GM19438 (cell line): ENCODE data around the gene SUGCT.
"Not testable (repeated sequence)": the region's sequence is repeated elsewhere in the genome, so short reads cannot be mapped to it uniquely, and the experiment has no call there.

ENCODE experiments used
- ATAC-seq: cut with Tn5 transposase; IDR thresholded peaks from one replicate; pipeline ENCODE4 v1.9.1; 2021; ENCODE audit warnings: low read depth; ENCODE audit not compliant: unreplicated experiment

The SUGCT gene

DNA sequence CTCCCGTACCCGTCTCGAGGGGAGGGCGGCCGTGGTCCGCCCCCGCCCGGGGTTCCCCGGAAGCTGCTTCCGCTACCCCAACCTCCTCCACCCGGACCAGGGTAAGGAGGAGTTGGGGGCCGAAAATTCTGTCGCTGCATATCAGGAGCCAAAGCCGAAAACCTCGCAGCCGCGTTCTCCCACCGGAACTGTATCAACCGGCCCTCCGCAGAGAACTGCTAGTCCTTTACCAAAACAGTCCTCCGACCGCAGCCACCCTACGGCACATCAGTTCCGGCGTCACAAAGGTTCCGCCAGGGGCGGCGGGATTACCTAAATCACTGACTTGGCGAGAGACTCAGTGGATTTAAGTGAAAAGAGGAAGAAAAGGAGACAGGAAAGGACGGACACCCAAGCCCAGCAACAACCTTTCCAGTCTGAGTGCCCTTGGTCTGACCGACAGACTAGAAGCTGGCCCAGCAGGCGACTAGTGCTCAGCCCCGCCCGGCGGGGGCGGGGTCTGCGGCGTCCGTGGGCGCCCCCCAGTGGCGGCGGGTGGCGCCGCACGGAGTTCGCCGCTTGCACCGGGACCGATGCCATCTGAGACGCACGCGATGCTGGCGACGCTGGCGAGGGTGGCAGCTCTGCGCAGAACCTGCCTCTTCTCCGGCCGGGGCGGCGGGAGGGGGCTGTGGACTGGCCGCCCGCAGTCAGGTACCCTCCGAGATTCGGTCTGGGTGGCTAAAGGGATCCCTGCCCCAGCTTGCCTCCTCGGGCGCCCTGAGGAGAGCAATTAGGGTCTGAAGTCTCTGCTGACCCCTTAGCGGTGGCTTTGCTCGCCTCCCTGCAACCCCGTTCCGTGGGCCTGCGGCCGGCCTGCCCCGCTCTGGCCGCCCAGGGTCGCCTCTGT lies at the start of gene SUGCT, which contains the start of gene MPLKIP:
Gene SUGCT, plus strand, starts transcription at position 578 of the 889 bp plus-strand sequence.
Gene MPLKIP, minus strand, starts transcription at position 195 of the 889 bp plus-strand sequence. Its CDS starts 55 bp downstream, at position 140.
- ATAC-seq = peak; percentile 88

- no peak for ATAC-seq
Measured at GRCh38 chr7:40092182-40092581, 42.6 kb upstream of the SUGCT start.

DNA sequence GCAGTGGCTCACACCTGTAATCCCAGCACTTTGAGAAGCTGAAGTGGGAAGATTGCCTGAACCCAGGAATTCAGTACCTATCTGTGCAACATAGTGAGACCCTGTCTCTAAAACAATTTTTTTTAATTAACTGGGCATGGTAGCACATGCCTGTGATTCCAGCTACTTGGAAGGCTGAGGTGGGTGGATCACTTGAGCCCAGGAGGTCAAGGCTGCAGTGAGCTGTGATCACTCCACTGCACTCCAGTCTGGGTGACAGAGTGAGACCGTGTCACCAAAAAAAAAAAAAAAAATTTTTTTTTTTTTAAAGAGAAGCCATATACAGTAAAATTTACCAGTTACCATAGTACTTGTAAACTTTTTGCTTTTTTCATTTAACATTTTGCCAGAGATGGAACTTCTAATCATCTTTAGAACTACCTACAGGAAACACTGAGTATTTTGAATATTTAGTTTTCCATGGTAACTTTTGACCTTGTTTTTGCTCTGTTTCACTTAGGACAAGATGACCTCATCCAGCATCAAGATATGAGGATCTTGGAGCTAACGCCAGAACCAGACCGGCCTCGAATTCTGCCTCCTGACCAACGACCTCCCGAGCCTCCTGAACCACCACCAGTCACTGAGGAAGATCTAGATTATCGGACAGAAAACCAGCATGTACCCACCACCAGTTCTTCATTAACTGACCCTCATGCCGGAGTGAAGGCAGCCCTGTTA lies 41.0 kb upstream of the SUGCT start:
- ATAC-seq = no peak

- ATAC-seq = no peak
Measured at GRCh38 chr7:40095230-40095629, 39.6 kb upstream of the SUGCT start.

- no peak for ATAC-seq
Measured at GRCh38 chr7:40095695-40096327, 39.0 kb upstream of the SUGCT start.

- ATAC-seq = no peak
Measured at GRCh38 chr7:40097728-40098127, 37.1 kb upstream of the SUGCT start.

GRCh38 chr7:40098810-40099209 lies 36.0 kb upstream of the SUGCT start:
- no peak for ATAC-seq

- ATAC-seq = no peak
Measured at GRCh38 chr7:40099837-40100236, 35.0 kb upstream of the SUGCT start.

GRCh38 chr7:40101201-40101600 lies 33.6 kb upstream of the SUGCT start:
- no peak for ATAC-seq

GRCh38 chr7:40102897-40103296 lies 31.9 kb upstream of the SUGCT start:
- no peak for ATAC-seq

- no peak for ATAC-seq
Measured at GRCh38 chr7:40105879-40106473, 28.8 kb upstream of the SUGCT start.

- ATAC-seq = no peak
Measured at GRCh38 chr7:40115936-40116335, 18.9 kb upstream of the SUGCT start.

- ATAC-seq = not testable (repeated sequence)
Measured at GRCh38 chr7:40117199-40117598, 17.6 kb upstream of the SUGCT start.

GRCh38 chr7:40118201-40118600 lies 16.6 kb upstream of the SUGCT start:
- not testable (repeated sequence) for ATAC-seq

- no peak for ATAC-seq
Measured at GRCh38 chr7:40120020-40120419, 14.8 kb upstream of the SUGCT start.

DNA sequence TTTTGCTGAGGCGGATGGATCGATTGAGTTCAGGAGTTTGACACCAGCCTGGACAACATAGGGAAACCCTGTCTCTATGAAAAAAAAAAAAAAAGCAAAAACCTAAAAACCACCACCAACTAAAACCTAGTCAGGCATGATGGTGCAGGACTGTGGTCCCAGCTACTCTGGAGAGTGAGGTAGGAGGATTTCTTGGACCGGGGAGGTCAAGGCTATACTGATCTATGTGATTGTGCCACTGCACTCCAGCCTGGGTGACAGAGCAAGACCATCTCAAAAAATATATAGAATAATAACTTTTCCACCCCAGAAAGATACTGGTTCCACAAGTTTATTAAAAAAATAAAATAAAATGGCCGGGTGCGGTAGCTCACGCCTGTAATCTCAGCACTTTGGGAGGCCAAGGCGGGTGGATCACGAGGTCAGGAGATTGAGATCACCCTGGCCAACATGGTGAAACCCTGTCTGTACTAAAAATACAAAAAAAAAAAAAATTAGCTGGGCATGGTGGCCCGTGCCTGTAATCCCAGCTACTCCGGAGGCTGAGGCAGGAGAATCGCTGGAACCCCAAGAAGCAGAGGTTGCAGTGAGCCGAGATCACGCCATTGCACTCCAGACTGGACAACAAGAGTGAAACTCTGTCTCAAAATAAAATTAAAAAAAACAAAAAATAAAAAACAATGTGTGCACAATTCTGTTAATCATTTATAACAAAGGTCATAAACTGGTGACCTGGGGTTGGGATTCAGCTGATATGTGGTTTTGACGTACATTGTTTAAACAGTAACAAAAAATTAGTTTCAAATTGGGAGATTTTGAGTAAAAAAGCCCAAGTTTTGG lies 12.5 kb upstream of the SUGCT start:
- ATAC-seq = not testable (repeated sequence)

GRCh38 chr7:40122940-40123254 lies 11.9 kb upstream of the SUGCT start:
- ATAC-seq = no peak

DNA sequence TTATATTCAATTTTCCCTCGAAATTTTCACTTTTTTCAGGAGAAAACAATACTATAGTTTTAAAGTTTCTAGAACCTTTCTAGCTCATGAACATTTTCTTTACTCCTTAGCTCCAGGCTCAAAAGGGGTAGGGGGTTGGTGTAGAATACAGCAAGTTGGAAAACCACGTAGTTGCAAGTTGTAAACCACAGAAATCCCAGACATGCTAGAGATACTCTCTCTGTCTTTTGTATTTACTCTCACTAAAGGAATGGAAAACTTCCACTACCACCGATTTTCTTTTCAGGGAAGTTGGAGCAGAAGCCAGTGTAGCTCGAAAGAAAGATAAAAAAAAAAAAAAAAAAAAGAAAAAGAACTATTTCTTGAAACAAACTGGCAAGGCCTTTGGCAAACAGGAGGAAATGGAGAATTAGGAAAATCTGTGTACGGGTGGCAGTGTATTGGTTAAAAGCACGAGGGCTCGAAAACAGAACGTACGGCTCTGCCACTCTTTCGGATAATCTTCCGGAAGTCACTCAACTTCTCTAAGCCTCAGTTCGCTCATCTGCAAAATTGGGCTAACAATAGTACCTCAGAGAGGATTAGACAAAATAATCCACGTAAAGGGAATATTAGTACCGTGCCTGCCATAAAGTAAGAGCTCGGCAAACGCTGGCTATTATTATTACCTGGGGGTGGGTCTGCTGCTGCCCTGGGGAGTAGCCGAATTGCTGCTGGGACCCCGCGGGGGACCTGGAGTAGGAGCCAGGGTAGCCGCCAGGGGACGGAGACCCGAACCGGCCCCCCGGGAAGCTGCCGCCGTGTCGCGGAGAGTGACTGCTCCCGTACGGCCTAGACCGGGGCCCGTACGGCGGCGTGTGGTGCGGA lies 1.0 kb upstream of the SUGCT start:
- ATAC-seq = peak; percentile 49

DNA sequence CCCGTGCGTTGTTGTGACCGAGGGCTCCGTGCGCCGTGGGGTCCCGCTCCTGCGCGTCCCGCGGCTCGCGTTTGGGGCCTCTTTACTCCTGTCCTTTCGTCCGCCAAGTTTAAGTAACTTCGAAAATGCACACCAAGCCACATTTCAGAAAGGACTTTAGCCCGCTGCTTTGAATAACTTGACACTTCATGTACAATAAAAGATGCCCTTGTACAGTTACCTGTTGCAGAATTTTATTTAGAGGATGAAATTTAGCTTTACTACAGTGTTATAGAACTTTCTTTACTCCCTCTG lies 459 bp downstream of the SUGCT start:
- ATAC-seq = no peak
